GM23338 (cell line): Measurements from ENCODE around the gene ASAH2B. TPM values are rescaled to one million over a fixed set of nuclear protein-coding genes. Genes with fewer than 3 reads are reported as not detected.

Experiments
- ATAC-seq: fragments of 200-7000 bp; cut with Tn5 transposase; 3 replicates; pipeline ENCODE4 v1.9.1; 2020
- DNase-seq: peaks from one replicate; pipeline ENCODE4 v3.0.0-alpha.2; 2015; ENCODE audit warnings: low spot score
- H2AFZ ChIP-seq: fragments of 200-600 bp; sonication (generic); 2 replicates; pipeline ENCODE4 v1.8.0; 2016; ENCODE audit warnings: antibody characterized with exemption, mild to moderate bottlenecking, moderate library complexity
- H3F3A ChIP-seq: fragments of 200-600 bp; sonication (generic); replicated peaks from 2 replicates; pipeline ENCODE4 v1.8.0; 2017; ENCODE audit warnings: antibody characterized with exemption, mixed run types, low read depth
- H3K27ac ChIP-seq: fragments of 200-600 bp; sonication (generic); 2 replicates; pipeline ENCODE4 v1.6.1; 2016; ENCODE audit warnings: low read depth
- H3K27me3 ChIP-seq: fragments of 200-600 bp; sonication (generic); 2 replicates; pipeline ENCODE4 v1.8.0; 2016; ENCODE audit warnings: mild to moderate bottlenecking, mixed run types, moderate library complexity; ENCODE audit not compliant: insufficient read depth
- H3K36me3 ChIP-seq: fragments of 200-600 bp; sonication (generic); 2 replicates; pipeline ENCODE4 v1.8.0; 2016; ENCODE audit warnings: mild to moderate bottlenecking; ENCODE audit not compliant: insufficient read depth
- H3K4me1 ChIP-seq: fragments of 200-600 bp; sonication (generic); 2 replicates; pipeline ENCODE4 v1.8.0; 2016; ENCODE audit warnings: mild to moderate bottlenecking, moderate library complexity; ENCODE audit not compliant: insufficient read depth
- H3K4me2 ChIP-seq: fragments of 200-600 bp; sonication (generic); 2 replicates; pipeline ENCODE4 v1.7.1; 2017; ENCODE audit warnings: mixed run types
- H3K4me3 ChIP-seq: fragments of 200-600 bp; sonication (generic); 2 replicates; pipeline ENCODE4 v1.6.1; 2016; ENCODE audit warnings: mixed run types
- H3K79me2 ChIP-seq: fragments of 200-600 bp; sonication (generic); replicated peaks from 2 replicates; pipeline ENCODE4 v1.8.0; 2017; ENCODE audit warnings: mild to moderate bottlenecking; ENCODE audit not compliant: insufficient read depth
- H3K9me2 ChIP-seq: fragments of 200-600 bp; sonication (generic); 2 replicates; pipeline ENCODE4 v1.8.0; 2017; ENCODE audit not compliant: insufficient read depth
- H4K20me1 ChIP-seq: fragments of 200-600 bp; sonication (generic); replicated peaks from 2 replicates; pipeline ENCODE4 v1.8.0; 2017; ENCODE audit warnings: mild to moderate bottlenecking; ENCODE audit not compliant: insufficient read depth
- H3K27ac Mint-ChIP-seq: 2 replicates; pipeline ENCODE4 v1.8.0; 2020; ENCODE audit warnings: inconsistent platforms, mild to moderate bottlenecking, moderate library complexity, mixed read lengths
- H3K27me3 Mint-ChIP-seq: 3 replicates; pipeline ENCODE4 v1.8.0; 2022; ENCODE audit warnings: low read depth, mild to moderate bottlenecking, moderate library complexity, mixed read lengths, inconsistent platforms; ENCODE audit not compliant: insufficient read depth, poor library complexity
- H3K36me3 Mint-ChIP-seq: 3 replicates; pipeline ENCODE4 v1.8.0; 2021; ENCODE audit warnings: low read depth, mild to moderate bottlenecking, inconsistent platforms, moderate library complexity, mixed read lengths
- H3K4me1 Mint-ChIP-seq: 3 replicates; pipeline ENCODE4 v1.8.0; 2020; ENCODE audit warnings: mild to moderate bottlenecking, inconsistent platforms, mixed read lengths
- H3K4me3 Mint-ChIP-seq: 3 replicates; pipeline ENCODE4 v1.8.0; 2021; ENCODE audit warnings: moderate library complexity, mild to moderate bottlenecking, inconsistent platforms, mixed read lengths
- H3K9me3 Mint-ChIP-seq: 3 replicates; pipeline ENCODE4 v1.8.0; 2020; ENCODE audit warnings: moderate library complexity, mild to moderate bottlenecking, inconsistent platforms, mixed read lengths
- CREB1 ChIP-seq: fragments of 250-450 bp; sonication (Bioruptor Pico); IDR thresholded peaks from 2 replicates; pipeline ENCODE4 v1.5.0; 2020; ENCODE audit warnings: low read depth, mild to moderate bottlenecking, moderate library complexity
- EZH2 ChIP-seq: fragments of 200-600 bp; sonication (generic); IDR thresholded peaks from one replicate; pipeline ENCODE4 v1.8.0; 2017; ENCODE audit warnings: antibody characterized with exemption, mild to moderate bottlenecking, low read depth; ENCODE audit not compliant: unreplicated experiment
- EZH2phosphoT487 ChIP-seq: fragments of 200-600 bp; sonication (generic); IDR thresholded peaks from one replicate; pipeline ENCODE4 v1.8.1; 2018; ENCODE audit warnings: antibody characterized with exemption; ENCODE audit not compliant: unreplicated experiment
- JUNB ChIP-seq: IDR thresholded peaks from one replicate; pipeline ENCODE4 v1.6.1; 2016; ENCODE audit warnings: antibody characterized with exemption; ENCODE audit not compliant: unreplicated experiment
- NANOG ChIP-seq: IDR thresholded peaks from 2 replicates; pipeline ENCODE4 v1.6.1; 2016; ENCODE audit warnings: antibody characterized with exemption, borderline replicate concordance
- POLR2AphosphoS5 ChIP-seq: IDR thresholded peaks from 2 replicates; pipeline ENCODE4 v1.6.1; 2016; ENCODE audit warnings: antibody characterized with exemption, low read depth
- REST ChIP-seq: IDR thresholded peaks from one replicate; pipeline ENCODE4 v1.6.1; 2018; ENCODE audit warnings: antibody characterized with exemption; ENCODE audit not compliant: unreplicated experiment
- STAT1 ChIP-seq: IDR thresholded peaks from one replicate; pipeline ENCODE4 v1.6.1; 2016; ENCODE audit warnings: antibody characterized with exemption; ENCODE audit not compliant: unreplicated experiment
- ZNF114 ChIP-seq: fragments of 250-450 bp; sonication (Bioruptor Pico); IDR thresholded peaks from 2 replicates; pipeline ENCODE4 v1.5.0; 2020; ENCODE audit warnings: mild to moderate bottlenecking, moderate library complexity
- ZNF331 ChIP-seq: fragments of 250-450 bp; sonication (Bioruptor Pico); IDR thresholded peaks from 2 replicates; pipeline ENCODE4 v1.5.0; 2020; ENCODE audit warnings: low read depth, mild to moderate bottlenecking, moderate library complexity
- ZNF462 ChIP-seq: fragments of 250-450 bp; sonication (Bioruptor Pico); IDR thresholded peaks from 2 replicates; pipeline ENCODE4 v1.5.0; 2020; ENCODE audit warnings: mild to moderate bottlenecking, moderate library complexity
- polyA plus RNA-seq: library from polyadenylated mRNA; unstranded; fragments of >200 nt; fragmentation: Nextera tagmentation; extraction: Ambion mirVana; gene quantifications from 2 replicates; pipeline ENCODE4 v1.2.1, GENCODE V29; 2016
- total RNA-seq: library from RNA; depleted of rRNA; stranded (reverse); fragments of >200 nt; shearing (Covaris generic); gene quantifications from 2 replicates; pipeline ENCODE4 v1.2.3, GENCODE V29; 2014

ASAH2B gene
- total and polyA plus RNA-seq, 2 experiments from 2014 or later, result 6.9 to 11.7 TPM

GRCh38 chr10:50794490-50794889 is 54.8 kb downstream of the ASAH2B start (continued):
- no peak for TF ChIP-seq STAT1
- no peak for TF ChIP-seq ZNF331 (CRISPR knock-in tag)
- TF ChIP-seq POLR2AphosphoS5, result no peak
- TF ChIP-seq REST, result no peak
- TF ChIP-seq EZH2, result no peak
- TF ChIP-seq ZNF114 (CRISPR knock-in tag), result no peak
- TF ChIP-seq NANOG, result no peak

- Histone ChIP-seq H3K27me3 (no peaks in the 10 kb centered on the region), H3K9me2 (no peaks in the 10 kb centered on the region), H4K20me1 (no peaks in the 10 kb centered on the region), H3K4me1 (no peaks in the 10 kb centered on the region), H2AFZ (no peak overlapping the region), H3K4me2 (no peak overlapping the region), H3F3A (no peaks in the 10 kb centered on the region), H3K36me3 (no peaks in the 10 kb centered on the region), H3K27ac (no peak overlapping the region), H3K79me2 (no peaks in the 10 kb centered on the region), H3K4me3 (no peak overlapping the region)
- Mint-ChIP-seq H3K4me1 (peaks cover 3% of the 10 kb centered on the region; the same call in 1 of the 3 replicates), H3K27ac (no peak overlapping the region), H3K36me3 (peaks cover 5% of the 10 kb centered on the region; the same call in 1 of the 3 replicates), H3K9me3 (peaks cover 5% of the 10 kb centered on the region; the same call in 1 of the 3 replicates), H3K27me3 (peaks cover 3% of the 10 kb centered on the region), H3K4me3 (no peak overlapping the region)
- DNase-seq (no peak), ATAC-seq (no peak)
- TF ChIP-seq REST (no peak), EZH2phosphoT487 (no peak), CREB1 (CRISPR knock-in tag) (no peak), EZH2 (no peak), NANOG (no peak), POLR2AphosphoS5 (no peak), ZNF462 (CRISPR knock-in tag) (no peak), JUNB (no peak), ZNF331 (CRISPR knock-in tag) (no peak)
These were observed 57.0 kb downstream of the ASAH2B start for GRCh38 chr10:50796693-50797092.
